Measurements from ENCODE around the gene HAND2. TPM values are rescaled to one million over a fixed set of nuclear protein-coding genes. Genes with fewer than 3 reads are reported as not detected.

Gene HAND2
- total RNA-seq, 1 experiment from 2014 or later: 0.31 TPM

GRCh38 chr4:173543266-173543665 lies 13.2 kb upstream of the HAND2 start:
- ChIA-PET CTCF (no interaction called here), POLR2A (no interaction called here)
- Histone ChIP-seq H3K27ac (ENCODE audit: low read length) (no peak overlapping the region), H3K27me3 (ENCODE audit: control insufficient read depth, insufficient read depth, low read length) (peaks cover 14% of the 10 kb centered on the region), H3K4me3 (ENCODE audit: low read depth in 2 of 2, low read length in 2 of 2) (no peak overlapping the region), H3K36me3 (ENCODE audit: control insufficient read depth, insufficient read depth, low read length) (no peaks in the 10 kb centered on the region), H3K9me3 (ENCODE audit: control insufficient read depth, insufficient read depth, low read depth, low read length) (no peaks in the 10 kb centered on the region), H3K4me1 (ENCODE audit: control insufficient read depth, insufficient read depth, low read length) (no peaks in the 10 kb centered on the region)
- ATAC-seq (no peak), DNase-seq (ENCODE audit: low read depth, low spot score) (no peak)
- no peak for TF ChIP-seq CTCF (IDR thresholded peaks at IDR 0.05)
- no peak for TF ChIP-seq TCF7L2 (IDR thresholded peaks at IDR 0.05; ENCODE audit: low read depth, low read length)
- no peak for TF ChIP-seq POLR2AphosphoS5 (IDR thresholded peaks at IDR 0.05; ENCODE audit: low read depth, low read length)
- TF ChIP-seq SIN3A (IDR thresholded peaks at IDR 0.05; ENCODE audit: borderline replicate concordance, insufficient read depth, low read depth, low read length): no peak
- TF ChIP-seq, protein P1, sequence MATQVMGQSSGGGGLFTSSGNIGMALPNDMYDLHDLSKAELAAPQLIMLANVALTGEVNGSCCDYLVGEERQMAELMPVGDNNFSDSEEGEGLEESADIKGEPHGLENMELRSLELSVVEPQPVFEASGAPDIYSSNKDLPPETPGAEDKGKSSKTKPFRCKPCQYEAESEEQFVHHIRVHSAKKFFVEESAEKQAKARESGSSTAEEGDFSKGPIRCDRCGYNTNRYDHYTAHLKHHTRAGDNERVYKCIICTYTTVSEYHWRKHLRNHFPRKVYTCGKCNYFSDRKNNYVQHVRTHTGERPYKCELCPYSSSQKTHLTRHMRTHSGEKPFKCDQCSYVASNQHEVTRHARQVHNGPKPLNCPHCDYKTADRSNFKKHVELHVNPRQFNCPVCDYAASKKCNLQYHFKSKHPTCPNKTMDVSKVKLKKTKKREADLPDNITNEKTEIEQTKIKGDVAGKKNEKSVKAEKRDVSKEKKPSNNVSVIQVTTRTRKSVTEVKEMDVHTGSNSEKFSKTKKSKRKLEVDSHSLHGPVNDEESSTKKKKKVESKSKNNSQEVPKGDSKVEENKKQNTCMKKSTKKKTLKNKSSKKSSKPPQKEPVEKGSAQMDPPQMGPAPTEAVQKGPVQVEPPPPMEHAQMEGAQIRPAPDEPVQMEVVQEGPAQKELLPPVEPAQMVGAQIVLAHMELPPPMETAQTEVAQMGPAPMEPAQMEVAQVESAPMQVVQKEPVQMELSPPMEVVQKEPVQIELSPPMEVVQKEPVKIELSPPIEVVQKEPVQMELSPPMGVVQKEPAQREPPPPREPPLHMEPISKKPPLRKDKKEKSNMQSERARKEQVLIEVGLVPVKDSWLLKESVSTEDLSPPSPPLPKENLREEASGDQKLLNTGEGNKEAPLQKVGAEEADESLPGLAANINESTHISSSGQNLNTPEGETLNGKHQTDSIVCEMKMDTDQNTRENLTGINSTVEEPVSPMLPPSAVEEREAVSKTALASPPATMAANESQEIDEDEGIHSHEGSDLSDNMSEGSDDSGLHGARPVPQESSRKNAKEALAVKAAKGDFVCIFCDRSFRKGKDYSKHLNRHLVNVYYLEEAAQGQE (IDR thresholded peaks at IDR 0.05; ENCODE audit: insufficient read depth in 1 of 2, low read depth in 2 of 2, low read length in 1 of 2): no peak
- no TSS peak for BruUV-seq (replicated peaks)
- in situ Hi-C loops (cut with HindIII; ENCODE audit: low pct_unique_long_range_greater_than_20kb, low sequenced_read_pairs) (no loop called here), intact Hi-C loops (cut with micrococcal nuclease; ENCODE audit: unreplicated experiment) (no loop called here)

DNA sequence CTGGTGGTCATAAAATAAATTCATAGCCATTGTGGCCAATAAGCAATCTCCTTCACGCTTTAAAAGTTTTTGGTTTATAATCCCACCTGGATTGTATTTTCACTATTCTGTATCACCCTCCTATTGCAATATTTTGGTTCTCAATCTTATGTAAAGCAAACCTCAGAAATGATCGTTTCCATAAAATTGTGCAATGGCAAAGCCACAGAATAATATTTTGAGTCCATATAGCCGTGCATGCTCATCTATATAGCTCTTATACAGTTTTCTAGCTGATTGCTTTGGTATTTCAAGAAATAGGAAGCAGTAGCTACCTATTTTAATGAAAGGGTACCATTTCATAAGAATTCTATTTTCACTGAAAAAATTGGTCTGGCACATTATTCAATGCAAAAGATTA lies 10.0 kb upstream of the HAND2 start:
- in situ Hi-C loops (cut with HindIII; ENCODE audit: low pct_unique_long_range_greater_than_20kb, low sequenced_read_pairs) (no loop called here), intact Hi-C loops (cut with micrococcal nuclease; ENCODE audit: unreplicated experiment) (no loop called here)
- no peaks in the 10 kb centered on the region for H3K36me3 ChIP-seq (ENCODE audit: control insufficient read depth, insufficient read depth, low read length)
- no peak overlapping the region for H3K27ac ChIP-seq (ENCODE audit: low read length)
- no peak for ATAC-seq
- POLR2A ChIA-PET: no interaction called here
- DNase-seq (ENCODE audit: low read depth, low spot score): no peak
- BruUV-seq (replicated peaks): no TSS peak
- CTCF ChIA-PET: no interaction called here
- TF ChIP-seq, protein P1 (IDR thresholded peaks at IDR 0.05; ENCODE audit: insufficient read depth in 1 of 2, low read depth in 2 of 2, low read length in 1 of 2): no peak
- TF ChIP-seq POLR2AphosphoS5 (IDR thresholded peaks at IDR 0.05; ENCODE audit: low read depth, low read length) (no peak), CTCF (IDR thresholded peaks at IDR 0.05) (no peak), TCF7L2 (IDR thresholded peaks at IDR 0.05; ENCODE audit: low read depth, low read length) (no peak), SIN3A (IDR thresholded peaks at IDR 0.05; ENCODE audit: borderline replicate concordance, insufficient read depth, low read depth, low read length) (no peak)
- H3K4me1 ChIP-seq (ENCODE audit: control insufficient read depth, insufficient read depth, low read length): no peaks in the 10 kb centered on the region
- H3K9me3 ChIP-seq (ENCODE audit: control insufficient read depth, insufficient read depth, low read depth, low read length): no peaks in the 10 kb centered on the region
- H3K4me3 ChIP-seq (ENCODE audit: low read depth in 2 of 2, low read length in 2 of 2): no peak overlapping the region
- peaks cover 23% of the 10 kb centered on the region for H3K27me3 ChIP-seq (ENCODE audit: control insufficient read depth, insufficient read depth, low read length)
